22Rv1 (cell line): ENCODE results near the gene TNFRSF8.

Experiments used
- CTCF ChIP-seq: fragments of 450-650 bp; IDR thresholded peaks from 2 replicates; pipeline ENCODE4 v1.5.1; 2017; ENCODE audit warnings: mild to moderate bottlenecking
- ZFX ChIP-seq: fragments of 450-650 bp; IDR thresholded peaks from 2 replicates; pipeline ENCODE4 v1.6.1; 2017; ENCODE audit warnings: antibody characterized with exemption, borderline replicate concordance

- TF ChIP-seq CTCF: no peak
- TF ChIP-seq ZFX: no peak
Measured at GRCh38 chr1:12094180-12094579, 31.1 kb downstream of the TNFRSF8 start.
